Renal cortex interstitium (tissue), 15 donors: ENCODE results near the gene NAB2. TPM values are rescaled to one million over a fixed set of nuclear protein-coding genes. Genes with fewer than 3 reads are reported as not detected.
"Not testable (repeated sequence)": the region's sequence is repeated elsewhere in the genome, so short reads cannot be mapped to it uniquely, and the experiment has no call there.

Experiments used
- DNase-seq, 11 donors: peaks; one replicate each; pipeline ENCODE4 v3.0.0-alpha.2; 2013; ENCODE audit warnings: low read depth in 9 of 11, low spot score in 4 of 11; ENCODE audit errors: extremely low read depth in 1 of 11
- long read RNA-seq, 16 experiments: transcript quantifications; one replicate each; lab custom pipeline, GENCODE V29; 2026
- polyA plus RNA-seq, 3 donors: library from polyadenylated mRNA; unstranded; fragments of 120-200 nt; gene quantifications; one replicate each; pipeline ENCODE4 v1.2.1, GENCODE V29; 2013; ENCODE audit not compliant: insufficient read length in 3 of 3

The NAB2 gene, protein sequence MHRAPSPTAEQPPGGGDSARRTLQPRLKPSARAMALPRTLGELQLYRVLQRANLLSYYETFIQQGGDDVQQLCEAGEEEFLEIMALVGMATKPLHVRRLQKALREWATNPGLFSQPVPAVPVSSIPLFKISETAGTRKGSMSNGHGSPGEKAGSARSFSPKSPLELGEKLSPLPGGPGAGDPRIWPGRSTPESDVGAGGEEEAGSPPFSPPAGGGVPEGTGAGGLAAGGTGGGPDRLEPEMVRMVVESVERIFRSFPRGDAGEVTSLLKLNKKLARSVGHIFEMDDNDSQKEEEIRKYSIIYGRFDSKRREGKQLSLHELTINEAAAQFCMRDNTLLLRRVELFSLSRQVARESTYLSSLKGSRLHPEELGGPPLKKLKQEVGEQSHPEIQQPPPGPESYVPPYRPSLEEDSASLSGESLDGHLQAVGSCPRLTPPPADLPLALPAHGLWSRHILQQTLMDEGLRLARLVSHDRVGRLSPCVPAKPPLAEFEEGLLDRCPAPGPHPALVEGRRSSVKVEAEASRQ
- 10 to 100 TPM; 43.3 to 53.9 (median 52.3) TPM for polyA plus RNA-seq
- long read RNA-seq, donor 1, transcript NAB2-201 (7 exons, 2,711 nt) = major isoform, 6 of 52 reads
- long read RNA-seq, donor 1, partial matches to known transcripts = 45 of 52 reads
- long read RNA-seq, donor 1, other reads (novel, unspliced or antisense) = 0 of 52 reads
- long read RNA-seq, donor 2, partial matches to known transcripts = 45 of 49 reads
- long read RNA-seq, donor 2, other reads (novel, unspliced or antisense) = 0 of 49 reads
- long read RNA-seq, donor 3, transcript NAB2-201 (7 exons, 2,711 nt) = major isoform, 14 of 79 reads
- long read RNA-seq, donor 3, partial matches to known transcripts = 56 of 79 reads
- long read RNA-seq, donor 3, other reads (novel, unspliced or antisense) = 9 of 79 reads
- long read RNA-seq, donor 4, partial matches to known transcripts = 41 of 45 reads
- long read RNA-seq, donor 4, other reads (novel, unspliced or antisense) = 0 of 45 reads
- long read RNA-seq, donor 5 = 0 reads
- long read RNA-seq, donor 6, transcript NAB2-201 (7 exons, 2,711 nt) = major isoform, 7 of 46 reads
- long read RNA-seq, donor 6, partial matches to known transcripts = 39 of 46 reads
- long read RNA-seq, donor 6, other reads (novel, unspliced or antisense) = 0 of 46 reads
- long read RNA-seq, donor 7, transcript NAB2-201 (7 exons, 2,711 nt) = major isoform, 10 of 83 reads
- long read RNA-seq, donor 7, partial matches to known transcripts = 70 of 83 reads
- long read RNA-seq, donor 7, other reads (novel, unspliced or antisense) = 0 of 83 reads
- long read RNA-seq, donor 8, transcript NAB2-201 (7 exons, 2,711 nt) = major isoform, 14 of 126 reads
- long read RNA-seq, donor 8, partial matches to known transcripts = 110 of 126 reads
- long read RNA-seq, donor 8, other reads (novel, unspliced or antisense) = 0 of 126 reads
- long read RNA-seq, donor 9, transcript NAB2-201 (7 exons, 2,711 nt) = major isoform, 7 of 31 reads
- long read RNA-seq, donor 9, partial matches to known transcripts = 24 of 31 reads
- long read RNA-seq, donor 9, other reads (novel, unspliced or antisense) = 0 of 31 reads
- long read RNA-seq, donor 10, transcript NAB2-201 (7 exons, 2,711 nt) = major isoform, 5 of 12 reads
- long read RNA-seq, donor 10, partial matches to known transcripts = 6 of 12 reads
- long read RNA-seq, donor 10, other reads (novel, unspliced or antisense) = 0 of 12 reads
- long read RNA-seq, donor 11, transcript NAB2-201 (7 exons, 2,711 nt) = major isoform, 5 of 12 reads
- long read RNA-seq, donor 11, partial matches to known transcripts = 6 of 12 reads
- long read RNA-seq, donor 11, other reads (novel, unspliced or antisense) = 0 of 12 reads
- long read RNA-seq, donor 12, partial matches to known transcripts = 6 of 14 reads
- long read RNA-seq, donor 12, other reads (novel, unspliced or antisense) = 7 of 14 reads
- long read RNA-seq, donor 13 = 0 reads
- long read RNA-seq, donor 14, transcript NAB2-201 (7 exons, 2,711 nt) = major isoform, 12 of 21 reads
- long read RNA-seq, donor 14, partial matches to known transcripts = 9 of 21 reads
- long read RNA-seq, donor 14, other reads (novel, unspliced or antisense) = 0 of 21 reads
- long read RNA-seq, donor 15, partial matches to known transcripts = 7 of 8 reads
- long read RNA-seq, donor 15, other reads (novel, unspliced or antisense) = 0 of 8 reads
- long read RNA-seq, donor 16, transcript NAB2-201 (7 exons, 2,711 nt) = major isoform, 27 of 269 reads
- long read RNA-seq, donor 16, partial matches to known transcripts = 239 of 269 reads
- long read RNA-seq, donor 16, other reads (novel, unspliced or antisense) = 0 of 269 reads

DNA sequence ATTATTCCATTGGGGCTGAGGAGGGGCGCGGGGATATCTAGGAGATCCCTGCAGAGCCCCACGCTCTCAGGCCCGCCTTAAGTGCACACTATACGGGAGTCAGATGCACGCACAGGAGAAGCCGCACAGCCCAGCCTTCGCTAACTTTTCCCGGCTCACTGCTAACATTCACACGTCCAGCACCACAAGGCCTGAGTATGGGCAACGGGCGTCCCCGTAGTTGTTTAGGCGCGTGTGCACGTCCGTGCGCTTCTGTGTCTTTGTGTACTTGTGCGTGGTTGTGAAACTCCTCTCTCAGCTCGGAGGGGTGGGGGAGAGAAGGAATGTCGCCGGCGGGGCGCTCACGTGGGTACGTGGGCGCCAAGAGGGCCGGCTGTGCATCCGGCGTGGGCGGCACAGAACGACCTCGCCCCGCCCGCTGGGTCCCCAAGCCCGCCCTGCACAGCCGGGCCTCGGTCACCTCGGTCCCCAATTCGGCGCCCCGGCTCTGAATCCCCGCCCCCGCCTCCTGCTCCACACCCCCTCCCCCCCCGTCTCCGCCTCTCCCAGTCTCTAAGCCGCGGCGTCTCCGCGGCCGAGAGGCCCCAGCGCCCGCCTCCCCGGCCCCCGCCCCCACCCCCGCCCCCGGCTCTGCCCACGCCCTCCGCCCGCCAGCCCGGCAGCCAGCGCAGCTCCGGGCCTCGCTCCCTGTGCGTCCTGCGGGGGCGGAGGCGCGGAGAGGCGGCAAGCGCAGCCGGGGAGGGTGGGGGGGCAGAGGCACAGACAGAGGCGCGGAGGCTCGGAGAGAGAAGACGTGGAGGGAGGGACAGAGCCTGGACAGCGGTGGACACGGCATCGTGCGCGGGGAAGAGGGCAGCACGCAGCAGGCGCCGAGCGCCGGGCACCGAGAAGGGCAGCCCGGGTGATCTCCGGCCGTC is at the start of gene NAB2:
Gene NAB2, plus strand, starts transcription at position 761 of the 917 bp plus-strand sequence. CDS start 158 bp downstream, outside the sequence.
- peak; percentile 78 to 93 (median 89) for DNase-seq

DNA sequence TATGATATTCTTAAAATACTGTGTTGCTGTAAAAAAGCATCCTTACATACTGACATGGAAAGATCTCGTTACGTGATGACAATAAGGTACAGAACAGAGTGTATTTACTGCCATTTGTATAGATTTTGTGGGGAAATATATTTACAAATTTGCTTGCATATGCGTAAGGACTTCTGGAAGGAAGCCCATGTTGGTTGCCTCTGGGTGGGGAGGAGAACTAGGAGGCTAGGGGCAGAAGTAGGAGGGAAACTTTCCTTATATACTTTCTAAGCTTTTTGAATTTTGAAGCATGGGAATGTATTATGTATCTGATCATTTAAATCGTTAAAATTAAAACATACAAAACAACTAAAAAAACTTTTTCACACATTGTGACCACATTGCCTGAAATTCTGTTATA is 48.7 kb upstream of the NAB2 start:
- DNase-seq = no peak

DNA sequence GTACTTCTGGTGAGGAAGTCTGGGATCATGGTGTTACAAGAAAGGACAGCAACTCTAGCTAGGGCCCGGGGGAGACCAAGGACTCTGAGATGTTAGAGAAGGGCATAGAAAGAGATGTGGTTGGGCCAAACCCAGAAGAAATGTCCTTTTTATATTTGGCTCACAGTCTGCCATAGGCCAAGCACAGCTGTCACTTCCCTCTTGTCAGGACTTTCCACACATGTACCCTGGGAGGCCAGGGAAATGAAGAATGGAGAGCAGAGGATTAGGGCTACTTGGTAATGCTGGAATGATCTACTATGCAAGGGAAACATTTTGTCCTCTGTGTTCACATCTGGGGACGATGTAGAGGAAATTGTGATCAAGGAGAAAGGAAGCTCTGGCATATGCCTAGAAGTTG is 48.2 kb upstream of the NAB2 start:
- no peak for DNase-seq

DNA sequence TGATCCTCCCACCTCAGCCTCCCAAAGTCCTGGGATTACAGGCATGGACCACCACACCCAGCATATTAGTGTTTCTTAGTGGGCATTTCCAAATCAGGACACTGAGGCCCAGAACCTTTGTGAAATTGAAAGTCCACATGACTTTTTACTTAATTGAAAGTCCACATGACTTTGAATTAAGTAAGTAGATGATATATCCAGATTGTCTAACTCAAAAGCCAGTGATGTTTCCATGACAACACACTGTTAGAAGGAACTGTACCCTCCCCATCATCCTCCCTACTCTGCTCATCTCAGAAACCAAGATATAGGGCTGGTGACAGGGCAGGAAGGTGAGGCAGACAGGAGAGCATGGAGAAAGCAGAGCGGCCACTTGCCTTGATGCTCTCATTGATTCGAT is 46.2 kb upstream of the NAB2 start:
- no peak for DNase-seq

DNA sequence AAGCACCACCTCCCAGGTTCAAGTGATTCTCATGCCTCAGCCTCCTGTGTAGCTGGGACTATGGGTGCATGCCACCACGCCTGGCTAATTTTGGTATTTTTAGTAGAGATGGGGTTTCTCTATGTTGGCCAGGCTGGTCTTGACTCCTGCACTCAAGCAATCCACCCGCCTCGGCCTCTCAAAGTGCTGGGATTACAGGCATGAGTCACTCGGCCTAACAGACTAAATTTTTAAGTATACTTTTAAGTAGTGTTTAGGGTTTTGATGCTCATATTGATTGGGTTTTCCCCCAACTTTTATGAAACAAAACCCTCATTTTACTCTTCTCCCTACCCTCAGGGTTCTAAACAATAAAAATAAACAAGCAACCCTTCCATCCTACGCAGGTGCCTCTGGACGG is 44.4 kb upstream of the NAB2 start:
- no peak for DNase-seq

DNA sequence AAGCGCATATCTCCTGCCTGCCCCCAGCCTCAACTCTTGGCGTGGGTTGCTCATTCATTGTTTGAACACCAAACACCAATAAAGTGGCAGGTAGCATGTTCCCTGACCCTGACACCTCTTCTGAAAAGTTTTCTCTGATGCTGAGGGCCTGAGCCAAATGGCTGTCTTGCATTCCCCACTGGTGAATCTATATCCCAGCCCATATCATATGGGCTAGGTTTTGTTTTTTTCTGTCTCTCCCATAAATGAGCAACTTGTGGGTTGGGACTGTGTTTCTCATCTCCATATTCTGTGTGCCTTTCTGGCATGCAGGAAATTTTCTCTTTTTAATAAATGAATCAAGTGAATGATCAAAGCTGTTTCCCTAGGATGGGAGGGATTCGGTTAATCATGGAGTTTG is 44.0 kb upstream of the NAB2 start:
- DNase-seq = no peak

DNA sequence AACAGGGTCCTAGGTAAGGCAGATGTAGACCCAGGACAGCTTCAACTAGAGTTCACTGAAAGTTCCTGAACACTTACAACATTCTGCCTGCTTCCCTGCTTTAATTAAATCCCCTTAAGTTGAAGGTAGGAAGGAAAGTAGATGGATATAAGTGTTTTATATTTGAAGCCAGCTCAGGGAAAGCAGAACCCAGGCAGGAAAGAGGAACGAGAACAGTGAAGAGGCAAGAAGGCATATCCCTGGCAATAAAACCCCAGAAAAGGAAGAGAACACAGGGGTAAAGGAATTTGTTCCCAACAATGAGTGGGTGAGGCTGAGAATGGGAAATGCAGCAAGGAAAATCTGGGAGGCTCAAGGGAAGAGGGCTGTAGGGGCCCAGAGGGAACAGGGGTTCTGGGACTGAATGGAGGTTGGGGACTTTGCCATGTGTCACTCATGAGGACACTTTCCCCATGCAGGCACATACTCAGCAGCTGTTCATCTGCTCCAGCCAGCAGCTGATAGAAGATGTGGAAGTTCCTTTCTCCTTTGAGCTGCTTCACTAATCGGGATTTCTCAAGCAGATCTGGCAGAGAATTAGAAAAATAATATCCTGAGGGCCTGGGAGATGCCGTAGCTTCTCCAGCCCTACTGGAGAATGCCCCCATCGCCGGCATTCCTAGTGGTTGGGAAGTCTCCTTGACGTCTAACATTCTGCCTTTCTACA is 42.7 kb upstream of the NAB2 start:
- no peak for DNase-seq

DNA sequence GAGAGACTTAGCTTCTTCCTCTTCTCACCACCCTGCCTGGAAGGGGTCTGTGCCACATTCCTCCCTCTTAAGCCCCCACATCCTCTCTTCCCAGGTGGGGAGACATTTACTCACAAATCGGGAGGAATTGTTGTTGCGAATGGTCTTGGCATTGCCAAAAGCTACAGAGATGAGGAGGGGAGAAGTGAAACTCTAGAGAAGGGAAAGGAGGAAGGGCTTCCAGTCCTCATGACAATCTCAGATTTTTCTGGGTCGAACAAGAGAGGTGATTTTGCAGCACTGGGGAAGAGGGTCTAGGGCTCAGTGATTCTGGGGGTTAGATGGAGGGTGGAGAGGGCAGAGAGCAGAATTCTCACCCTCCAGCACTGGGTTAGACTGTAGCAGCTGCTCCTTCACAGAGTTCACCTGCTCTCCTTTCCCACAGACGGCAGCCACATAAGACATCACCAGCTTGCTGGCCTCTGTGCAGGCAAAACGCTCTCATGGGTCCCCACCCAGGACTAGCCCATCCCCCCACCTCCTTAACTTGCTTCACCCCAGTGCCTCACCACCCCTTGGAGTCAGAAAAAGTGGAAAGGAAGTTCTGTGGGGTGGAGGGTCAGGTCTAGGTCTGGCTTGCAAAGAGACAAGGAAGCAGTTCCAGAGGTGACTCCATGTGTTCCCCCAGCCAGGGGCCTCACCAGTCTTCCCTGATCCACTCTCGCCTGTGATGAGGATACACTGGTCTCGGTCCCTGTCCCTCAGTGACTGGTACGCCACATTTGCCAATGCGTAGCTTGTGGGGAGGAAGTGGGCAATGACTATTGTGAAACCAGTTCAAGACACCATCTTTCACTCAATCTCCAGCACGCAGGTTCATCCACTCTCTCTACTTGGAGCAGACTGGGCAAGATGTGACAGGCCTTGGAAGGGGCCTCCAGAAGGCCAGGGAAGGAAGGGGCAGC is 41.7 kb upstream of the NAB2 start:
- DNase-seq = no peak

DNA sequence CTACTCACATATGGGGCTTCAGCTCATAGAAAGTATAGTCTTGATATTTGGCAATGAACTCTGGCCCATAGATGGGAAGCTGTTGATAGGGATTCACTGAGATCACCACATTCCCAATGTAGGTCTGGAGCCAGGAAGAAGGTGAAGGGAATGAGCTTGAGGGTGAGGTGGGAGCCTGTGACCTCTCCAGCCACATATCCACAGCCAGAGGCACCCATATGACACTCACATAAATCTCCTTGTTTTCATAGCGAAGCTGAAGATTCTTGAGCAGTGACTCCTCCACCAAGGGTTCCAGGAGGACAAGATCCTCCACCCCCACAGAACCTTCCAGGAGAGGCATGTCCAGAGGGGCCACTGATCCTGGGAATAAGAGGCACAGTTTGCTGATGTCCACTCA is 40.9 kb upstream of the NAB2 start:
- no peak for DNase-seq

DNA sequence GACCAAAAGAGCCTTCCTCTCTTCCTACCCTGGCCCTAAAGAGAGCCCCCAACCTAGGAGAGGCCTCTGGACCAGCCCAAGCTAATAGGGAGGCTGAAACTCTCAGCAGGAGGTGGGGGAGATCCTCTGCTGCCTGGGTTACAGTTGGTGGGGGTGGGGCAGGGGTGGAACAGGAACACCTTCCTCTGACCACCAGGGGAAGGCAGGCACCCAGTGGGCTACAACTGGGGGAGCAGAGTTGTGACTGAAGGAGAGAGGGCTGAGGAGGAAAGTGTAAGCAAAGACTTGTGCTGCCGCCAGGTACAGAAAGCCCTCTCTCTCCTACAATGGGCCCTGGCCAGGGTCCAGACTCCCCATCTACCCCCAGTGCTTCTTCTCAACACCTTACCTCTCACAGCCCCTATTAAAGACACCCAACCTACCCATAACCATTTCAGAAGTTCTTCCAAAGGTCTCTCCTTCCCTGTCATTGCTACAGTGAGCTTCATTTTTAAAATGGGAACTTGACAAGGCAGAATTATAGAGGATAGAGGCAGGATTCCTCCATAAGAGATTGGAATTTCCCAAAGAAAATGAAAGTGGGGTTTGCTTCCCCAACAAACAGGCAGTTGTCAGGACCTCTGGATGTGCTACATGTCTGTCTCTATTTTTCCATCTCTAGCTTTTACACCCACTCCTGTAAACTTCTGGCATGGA is 40.3 kb upstream of the NAB2 start:
- DNase-seq = no peak

DNA sequence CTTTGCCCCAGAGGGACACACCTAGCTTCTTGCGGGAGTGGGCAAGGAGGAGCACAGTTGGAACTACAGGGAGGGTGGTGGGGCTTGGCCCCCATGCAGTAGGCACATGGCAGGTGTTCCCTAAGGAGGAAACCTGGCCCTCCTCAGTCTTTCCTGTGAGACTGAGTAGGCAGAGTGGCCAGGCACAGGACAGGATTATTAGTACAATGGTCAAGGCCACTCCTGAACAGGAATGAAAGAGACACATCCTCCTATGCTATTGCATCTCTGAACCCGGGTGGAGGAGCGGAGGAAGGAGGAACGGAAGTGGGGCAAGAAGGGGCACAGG is 39.8 kb upstream of the NAB2 start:
- DNase-seq = no peak

DNA sequence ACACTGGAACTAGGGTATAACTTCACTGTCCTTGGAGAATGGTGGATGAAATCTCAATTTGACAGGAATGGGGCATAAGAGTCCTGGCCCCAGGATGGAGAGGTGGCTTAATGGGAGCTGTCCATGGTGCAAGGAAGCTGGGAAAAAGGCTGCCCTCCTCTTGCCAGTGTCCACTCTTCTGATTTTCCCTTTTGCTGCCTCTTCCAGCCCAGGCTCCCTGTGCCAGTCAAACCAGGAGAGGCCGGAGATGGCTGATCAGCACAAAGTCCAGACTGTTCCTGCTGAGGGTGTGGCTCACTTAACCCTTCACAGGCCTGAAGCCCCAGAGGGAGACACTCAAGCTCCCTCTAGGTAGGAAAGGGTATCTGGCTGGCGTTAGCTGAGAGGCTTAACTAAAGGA is 39.0 kb upstream of the NAB2 start, which contains the start of gene MYO1A:
Gene MYO1A, minus strand, starts transcription at position 240 of the 400 bp plus-strand sequence. CDS start 1,806 bp downstream, outside the sequence.
- DNase-seq = no peak

DNA sequence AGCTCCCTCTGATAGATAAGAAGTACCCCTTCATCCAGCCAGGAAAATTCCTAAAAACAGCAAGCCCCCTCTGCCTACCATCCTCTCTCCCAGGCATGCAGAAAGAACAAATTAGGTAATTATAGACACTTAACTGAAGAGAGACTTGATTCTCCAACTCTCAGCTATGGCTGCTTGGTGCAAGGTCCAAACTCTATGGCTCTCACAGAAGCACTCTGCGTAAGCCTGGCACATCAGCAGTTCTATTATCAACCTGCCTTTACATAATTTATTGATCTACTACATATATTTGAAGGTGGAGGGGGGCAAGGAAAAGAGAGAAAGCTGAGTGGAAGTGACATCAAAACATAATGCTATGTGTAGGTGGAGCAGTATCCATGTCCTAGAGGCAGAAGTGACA is 37.9 kb upstream of the NAB2 start:
- DNase-seq = no peak

DNA sequence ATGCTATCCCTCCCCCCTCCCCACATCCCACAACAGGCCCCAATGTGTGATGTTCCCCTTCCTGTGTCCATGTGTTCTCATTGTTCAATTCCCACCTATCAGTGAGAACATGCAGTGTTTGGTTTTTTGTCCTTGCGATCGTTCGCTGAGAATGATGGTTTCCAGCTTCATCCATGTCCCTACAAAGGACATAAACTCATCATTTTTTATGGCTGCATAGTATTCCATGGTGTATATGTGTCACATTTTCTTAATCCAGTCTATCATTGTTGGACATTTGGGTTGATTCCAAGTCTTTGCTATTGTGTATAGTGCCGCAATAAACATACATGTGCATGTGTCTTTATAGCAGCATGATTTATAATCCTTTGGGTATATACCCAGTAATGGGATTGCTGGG is 35.8 kb upstream of the NAB2 start:
- not testable (repeated sequence) for DNase-seq
